HG03280 (cell line): ENCODE results near the gene SDK1.
"Not testable (repeated sequence)": the region's sequence is repeated elsewhere in the genome, so short reads cannot be mapped to it uniquely, and the experiment has no call there.

Experiments used
- ATAC-seq: cut with Tn5 transposase; IDR thresholded peaks from one replicate; pipeline ENCODE4 v1.9.1; 2021; ENCODE audit warnings: mild to moderate bottlenecking, moderate library complexity; ENCODE audit not compliant: unreplicated experiment

SDK1 gene

DNA sequence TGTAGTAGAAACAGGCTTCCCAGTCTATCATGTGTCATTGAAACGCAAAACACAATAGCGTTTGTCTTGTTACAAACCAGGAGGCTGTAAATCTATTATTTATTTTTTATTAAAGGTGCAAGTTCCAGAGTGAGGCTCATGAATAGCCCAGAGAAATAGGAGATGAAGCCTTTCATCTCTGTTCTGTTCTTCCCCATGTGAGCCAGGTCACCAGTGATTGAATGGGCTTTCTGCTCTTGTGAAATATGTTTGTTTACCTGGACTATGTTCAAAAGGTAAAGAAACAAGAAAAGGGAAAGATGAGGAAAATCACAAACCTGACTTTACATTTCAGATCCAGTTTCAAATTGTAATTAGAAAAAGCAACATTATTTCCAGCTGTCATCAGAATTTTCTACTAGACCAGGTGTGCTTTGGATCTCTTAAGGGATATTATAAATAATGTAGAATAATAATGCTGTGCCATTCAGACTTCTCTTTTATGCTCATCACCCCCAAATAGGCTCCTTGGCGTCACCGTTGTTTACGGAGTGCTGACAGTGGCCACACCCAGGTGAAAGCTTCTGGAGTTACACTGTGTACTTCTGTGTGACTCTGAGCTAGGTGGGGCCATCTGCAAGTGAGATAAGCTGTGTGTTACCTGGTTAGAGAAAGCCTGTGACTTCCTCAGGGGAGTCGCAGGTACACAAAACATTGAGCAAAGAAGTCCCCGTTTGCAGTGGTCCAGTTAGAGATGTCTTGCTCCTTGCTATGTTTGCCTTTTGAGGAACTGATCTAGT, 274.9 kb downstream of the SDK1 start:
- no peak for ATAC-seq

DNA sequence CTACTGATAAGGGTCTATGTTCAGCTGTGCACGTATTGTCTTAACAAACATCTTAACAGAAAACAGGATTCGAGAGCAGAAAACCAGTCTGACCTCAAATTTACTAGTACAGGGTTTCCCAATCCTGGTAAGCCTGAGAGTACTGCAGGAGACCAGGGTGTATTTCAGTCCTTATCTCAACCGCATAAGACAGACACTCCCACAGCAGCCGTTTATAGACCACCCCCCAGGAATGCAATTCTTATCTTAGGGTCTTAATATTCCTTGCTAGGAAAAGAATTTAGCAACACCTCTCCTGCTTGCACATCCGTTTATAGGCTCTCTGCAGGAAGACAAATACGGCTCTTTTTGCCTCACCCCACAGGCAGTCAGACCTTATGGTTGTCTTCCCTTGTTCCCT, 277.3 kb downstream of the SDK1 start:
- ATAC-seq = no peak

DNA sequence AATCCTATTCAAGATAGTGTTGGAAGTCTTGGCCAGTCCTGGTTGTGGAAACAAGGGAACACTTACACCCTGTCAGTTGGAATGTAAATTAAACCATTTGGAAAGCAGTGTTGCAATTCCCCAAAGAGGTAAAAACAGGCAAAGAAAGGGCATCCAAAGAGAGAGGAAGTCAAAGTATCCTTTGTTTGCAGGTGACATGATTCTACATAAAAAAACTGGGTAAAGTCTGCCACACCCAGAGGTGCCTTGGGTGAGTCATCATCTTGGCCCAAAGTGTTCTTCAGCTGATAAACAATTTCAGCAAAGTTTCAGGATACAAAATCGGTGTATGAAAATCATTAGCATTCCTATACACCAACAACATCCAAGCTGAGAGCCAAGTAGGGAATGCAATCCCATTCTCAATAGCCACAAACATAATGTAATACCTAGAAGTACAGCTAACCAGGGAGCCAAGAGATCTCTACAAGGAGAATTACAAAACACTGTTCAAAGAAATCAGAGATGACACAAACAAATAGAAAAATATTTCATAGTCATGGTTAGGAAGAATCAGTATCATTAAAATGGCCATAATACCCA, 278.7 kb downstream of the SDK1 start:
- no peak for ATAC-seq

DNA sequence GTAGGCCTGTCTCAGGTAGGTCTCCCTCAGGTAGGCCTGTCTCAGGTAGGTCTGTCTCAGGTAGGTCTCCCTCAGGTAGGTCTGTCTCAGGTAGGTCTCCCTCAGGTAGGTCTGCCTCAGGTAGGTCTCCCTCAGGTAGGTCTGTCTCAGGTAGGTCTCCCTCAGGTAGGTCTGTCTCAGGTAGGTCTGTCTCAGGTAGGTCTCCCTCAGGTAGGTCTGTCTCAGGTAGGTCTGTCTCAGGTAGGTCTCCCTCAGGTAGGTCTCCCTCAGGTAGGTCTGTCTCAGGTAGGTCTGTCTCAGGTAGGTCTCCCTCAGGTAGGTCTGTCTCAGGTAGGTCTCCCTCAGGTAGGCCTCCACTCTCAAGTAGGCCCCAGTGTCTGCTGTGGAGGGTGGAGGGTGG, 281.1 kb downstream of the SDK1 start:
- not testable (repeated sequence) for ATAC-seq

DNA sequence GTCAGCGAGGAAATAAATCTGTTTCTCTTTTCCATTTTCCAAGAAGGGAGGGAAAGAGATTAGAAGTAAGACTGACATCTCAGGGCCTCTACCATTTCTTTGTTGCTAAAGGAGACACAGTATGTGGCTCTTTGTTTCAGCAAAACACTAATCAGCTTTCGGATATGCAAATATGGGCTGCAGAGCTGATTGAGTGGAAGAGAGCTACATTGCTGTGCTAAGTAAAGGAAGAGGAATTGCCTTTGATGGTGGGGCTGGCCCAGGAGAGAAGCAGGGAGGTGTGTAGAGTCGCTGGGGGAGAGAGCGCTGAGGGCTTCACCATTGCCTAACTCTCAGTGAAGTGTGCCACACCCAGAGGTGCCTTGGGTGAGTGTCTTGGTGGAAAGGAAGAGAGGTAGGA, 284.8 kb downstream of the SDK1 start:
- ATAC-seq = no peak

DNA sequence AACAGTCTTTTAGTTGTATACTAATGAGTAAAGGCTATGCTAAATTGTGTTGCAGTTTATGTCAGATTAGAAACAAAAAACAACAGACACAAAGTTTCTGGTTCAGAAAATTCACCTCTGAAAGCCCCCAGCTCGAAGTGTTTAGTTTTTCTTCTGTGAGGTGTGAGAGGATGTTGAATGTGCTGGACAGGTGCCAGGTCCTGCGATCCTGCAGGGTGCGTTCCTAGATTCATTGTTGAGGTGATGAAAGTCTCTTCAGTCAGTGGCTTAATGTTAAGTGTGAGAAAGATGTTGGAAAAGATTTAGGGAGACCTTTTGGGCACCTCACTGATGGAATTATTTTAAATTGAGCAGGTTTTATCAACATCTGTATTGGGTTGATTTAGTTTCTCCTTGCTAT, 287.3 kb downstream of the SDK1 start:
- ATAC-seq = no peak

DNA sequence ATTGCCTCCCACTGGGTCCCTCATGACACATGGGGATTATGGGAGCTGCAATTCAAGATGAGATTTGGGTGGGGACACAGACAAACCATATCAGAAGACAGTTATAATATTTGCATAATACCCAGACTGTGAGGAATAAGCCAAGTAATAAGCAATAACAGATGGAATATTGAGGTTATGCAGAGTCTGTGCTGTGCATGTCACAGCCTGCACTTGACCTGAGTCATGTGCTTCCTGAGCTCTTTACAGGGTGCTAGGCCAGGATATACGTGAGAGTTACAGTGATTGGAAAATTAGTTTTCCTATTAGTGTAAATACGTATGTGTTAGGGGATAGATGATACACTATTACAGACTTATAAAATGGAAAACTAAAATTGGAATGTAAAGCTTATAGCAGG, 288.7 kb downstream of the SDK1 start:
- ATAC-seq = no peak

DNA sequence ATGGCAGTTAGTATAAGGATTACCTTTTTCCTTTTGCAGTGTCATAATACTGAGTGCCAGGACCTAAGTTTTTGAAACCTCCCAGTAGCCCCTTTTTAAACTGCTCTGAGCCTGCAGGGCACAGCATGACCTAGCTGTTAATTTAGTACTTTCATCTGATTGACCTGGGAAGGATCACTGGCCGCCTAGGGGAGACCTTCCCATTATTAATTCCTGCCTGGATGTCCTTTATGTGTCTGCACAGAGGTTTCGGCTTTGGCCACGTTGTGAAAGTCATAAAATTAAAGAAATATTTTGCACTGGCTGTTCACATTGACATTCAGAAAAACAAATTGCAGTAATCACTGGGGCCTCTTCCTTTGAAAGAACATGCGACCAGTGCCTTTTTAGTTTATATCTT, 290.2 kb downstream of the SDK1 start:
- no peak for ATAC-seq

DNA sequence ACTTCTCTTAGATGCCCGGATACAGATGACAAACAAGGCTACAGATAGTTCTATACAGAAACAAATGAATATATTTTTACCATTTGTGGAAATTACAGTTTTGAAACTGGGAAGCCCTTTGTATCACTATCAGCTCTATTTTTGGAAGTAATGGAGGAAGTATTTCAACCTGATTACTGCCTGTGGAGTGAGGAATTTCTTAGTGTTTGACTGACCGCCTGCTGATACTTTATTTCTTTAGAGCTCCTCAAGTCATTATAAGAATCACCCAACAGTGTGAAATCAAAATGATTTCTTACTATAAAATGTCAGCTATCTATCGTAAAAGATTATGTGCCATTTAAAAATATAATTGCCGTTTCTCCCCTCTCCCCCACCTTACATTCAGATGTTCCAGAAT, 290.9 kb downstream of the SDK1 start:
- ATAC-seq = no peak

DNA sequence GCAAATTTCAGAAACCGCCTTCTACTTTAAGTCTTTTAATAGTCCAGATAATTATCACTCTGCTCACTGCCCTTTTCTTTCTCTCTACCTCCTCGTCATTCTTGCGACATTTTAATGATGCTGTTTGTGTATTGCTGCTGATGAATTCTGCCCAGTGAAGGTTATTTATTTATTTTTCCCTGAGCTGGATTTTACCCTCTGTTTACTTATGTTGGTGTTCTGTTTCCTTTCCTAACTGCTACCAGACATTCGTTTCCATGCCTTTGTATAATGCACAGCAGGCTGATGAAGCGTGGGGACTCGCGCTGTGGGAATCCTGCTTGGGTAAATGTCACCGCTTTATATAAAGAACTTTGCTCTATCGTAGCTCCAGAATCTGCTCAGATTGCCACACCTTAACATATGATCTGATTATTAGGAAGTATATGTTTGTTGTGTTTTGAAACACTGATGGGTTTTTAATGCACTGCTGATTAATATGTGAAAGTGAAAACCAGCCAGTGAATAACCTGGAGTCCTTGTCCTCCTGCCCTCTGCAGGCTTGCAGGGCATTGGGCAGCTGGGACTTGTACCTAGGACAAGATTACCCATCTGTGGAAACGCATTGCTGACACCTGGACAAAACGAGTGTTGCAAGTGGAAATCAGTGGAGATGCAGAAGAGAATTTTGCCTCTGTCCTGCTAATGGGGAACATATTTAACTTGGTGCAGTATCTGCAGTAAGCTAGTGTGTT, 291.5 kb downstream of the SDK1 start:
- no peak for ATAC-seq

DNA sequence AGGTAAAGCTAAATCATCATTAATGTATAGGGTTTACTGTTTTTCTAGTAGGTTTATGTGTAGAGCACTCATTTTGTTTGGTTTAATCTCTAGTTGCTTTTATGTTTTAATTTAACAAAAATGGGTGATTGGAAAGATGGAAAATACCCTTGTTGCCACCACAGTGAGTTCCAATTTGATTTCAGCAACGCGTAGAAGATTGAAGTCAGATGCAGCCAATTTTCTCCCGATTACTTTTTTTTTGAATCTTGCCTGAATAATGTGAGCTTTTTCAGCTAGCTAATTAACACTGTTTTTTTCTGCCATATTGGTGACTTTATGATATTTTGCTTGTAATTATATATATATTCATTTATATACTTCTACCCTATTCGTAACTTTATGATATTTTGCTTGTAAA, 293.8 kb downstream of the SDK1 start:
- no peak for ATAC-seq

DNA sequence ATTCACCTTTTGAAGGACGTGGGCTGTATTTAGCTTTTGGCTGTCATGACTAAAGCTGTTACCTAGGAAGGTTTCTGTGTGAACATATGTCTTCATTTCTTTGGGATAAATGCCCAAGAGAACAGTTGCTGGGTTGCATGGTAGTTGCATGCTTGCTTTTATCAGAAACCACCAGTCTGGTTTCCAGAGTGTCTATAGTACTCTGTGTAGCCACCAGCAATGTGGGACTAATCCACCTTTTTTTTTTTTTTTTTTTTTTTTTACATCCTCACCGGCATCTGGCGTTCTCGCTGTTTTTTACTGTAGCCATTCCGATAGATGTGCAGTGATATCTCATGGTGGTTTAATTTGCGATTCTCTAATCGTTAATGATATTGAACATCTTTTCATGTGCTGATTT, 297.8 kb downstream of the SDK1 start:
- ATAC-seq = no peak

DNA sequence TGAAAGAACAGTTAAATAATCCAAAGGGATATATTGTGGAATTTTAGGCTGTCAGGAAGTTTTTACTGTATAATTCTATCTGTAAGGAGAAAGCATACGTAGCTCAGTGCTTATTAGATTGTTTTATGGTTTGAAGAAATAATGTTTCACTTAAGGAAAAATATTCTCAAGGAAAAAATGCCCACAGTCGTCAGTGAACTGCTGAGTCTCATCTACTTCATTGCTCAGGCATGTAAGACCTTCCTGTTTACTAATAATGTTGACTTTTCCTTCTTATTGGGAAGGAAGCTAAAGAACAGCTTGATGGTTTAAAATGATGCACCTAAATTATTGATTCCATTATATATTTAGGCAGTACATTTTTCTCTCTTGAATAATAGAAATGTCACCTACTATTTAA, 304.2 kb downstream of the SDK1 start:
- no peak for ATAC-seq

DNA sequence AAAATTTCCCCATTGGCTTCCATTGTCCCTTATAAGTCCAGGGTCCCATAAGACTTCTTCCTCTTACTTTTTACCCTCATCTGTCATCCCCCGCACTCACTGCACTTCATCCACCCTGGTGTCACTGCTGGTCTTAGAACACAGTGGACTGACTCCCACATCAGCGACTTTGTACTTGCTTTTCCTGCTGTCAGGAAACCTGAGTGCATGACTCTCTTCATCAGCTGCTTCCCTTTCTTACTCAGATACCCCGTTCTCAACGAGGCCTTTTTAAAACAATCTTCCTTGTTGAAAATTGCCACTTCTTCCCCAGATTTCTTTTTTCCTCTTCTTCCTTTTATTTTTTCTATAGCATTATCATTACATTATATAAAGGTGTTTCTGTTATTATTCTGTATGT, 305.4 kb downstream of the SDK1 start:
- no peak for ATAC-seq

DNA sequence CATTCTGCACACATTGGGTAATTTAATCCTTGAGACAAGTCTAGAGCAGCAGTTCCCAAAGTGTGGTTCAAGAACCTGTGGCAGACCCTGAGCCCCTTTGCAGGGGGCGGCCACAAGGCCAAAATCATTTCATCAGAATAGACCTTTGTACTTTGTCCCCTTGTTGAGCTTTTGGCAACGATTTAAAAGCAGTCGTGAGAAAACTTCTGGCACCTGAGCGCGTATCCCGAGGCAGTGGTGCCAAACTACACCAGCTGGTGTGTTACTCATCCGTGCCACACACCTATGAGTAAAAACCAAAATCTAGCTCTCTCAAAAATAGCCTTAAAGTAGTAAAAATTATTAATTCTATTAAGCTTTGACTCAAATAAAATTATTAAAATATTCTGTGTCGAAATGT, 306.8 kb downstream of the SDK1 start:
- ATAC-seq = no peak

DNA sequence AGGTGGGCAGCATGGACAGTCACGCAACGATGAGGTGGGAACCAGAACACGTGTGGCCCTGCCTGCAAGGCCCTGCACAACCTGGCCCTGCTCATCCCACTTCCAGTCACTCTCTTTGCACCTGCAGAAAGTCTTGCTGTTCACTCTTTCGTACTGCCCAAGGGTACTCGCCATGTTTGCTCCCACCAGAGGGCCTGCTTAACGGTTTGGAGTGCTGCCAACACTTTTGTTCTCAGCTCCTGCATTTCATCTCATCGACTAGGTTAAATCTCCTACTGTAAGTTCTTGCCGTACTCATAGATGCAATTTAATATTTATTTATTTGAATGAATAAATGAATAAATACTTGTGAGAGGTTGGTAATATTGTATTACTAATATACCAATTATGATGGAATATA, 315.3 kb downstream of the SDK1 start:
- ATAC-seq = no peak

DNA sequence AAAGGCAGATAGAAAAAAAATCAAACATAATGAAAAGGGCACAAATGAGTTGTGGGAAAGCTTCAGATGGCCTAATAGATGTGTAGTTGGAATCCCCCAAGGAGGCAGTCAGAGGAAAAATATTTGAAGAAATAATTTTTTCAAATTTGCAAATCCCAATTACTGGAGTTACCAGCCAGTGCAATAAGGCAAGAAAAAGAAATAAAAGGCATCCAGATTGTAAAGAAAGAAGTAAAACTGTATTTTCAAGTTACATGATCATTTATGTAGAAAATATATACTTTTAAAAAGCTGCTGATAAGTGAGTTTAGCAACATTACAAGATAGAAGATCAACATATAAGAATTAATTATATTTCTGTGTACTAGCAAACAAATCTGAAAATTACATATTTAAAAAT, 329.0 kb downstream of the SDK1 start:
- no peak for ATAC-seq

DNA sequence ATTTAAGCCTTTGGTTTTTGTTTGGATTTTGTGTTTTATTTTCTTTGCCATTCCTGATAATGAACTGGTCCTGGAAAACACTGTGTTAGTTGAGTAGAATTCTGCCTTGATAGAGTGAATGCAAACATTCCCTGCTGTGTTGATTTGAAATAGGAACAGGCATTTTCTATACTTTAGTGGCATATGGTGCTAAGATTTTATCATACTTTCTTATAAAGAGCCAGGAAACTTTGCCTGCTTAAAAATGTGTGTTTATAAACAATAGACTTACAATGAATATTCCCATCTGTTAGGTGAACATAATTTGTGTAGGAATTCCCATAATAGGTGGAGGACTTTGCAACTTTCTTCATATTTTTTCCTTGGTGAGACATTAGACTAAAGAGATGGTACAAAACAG, 333.3 kb downstream of the SDK1 start:
- no peak for ATAC-seq

DNA sequence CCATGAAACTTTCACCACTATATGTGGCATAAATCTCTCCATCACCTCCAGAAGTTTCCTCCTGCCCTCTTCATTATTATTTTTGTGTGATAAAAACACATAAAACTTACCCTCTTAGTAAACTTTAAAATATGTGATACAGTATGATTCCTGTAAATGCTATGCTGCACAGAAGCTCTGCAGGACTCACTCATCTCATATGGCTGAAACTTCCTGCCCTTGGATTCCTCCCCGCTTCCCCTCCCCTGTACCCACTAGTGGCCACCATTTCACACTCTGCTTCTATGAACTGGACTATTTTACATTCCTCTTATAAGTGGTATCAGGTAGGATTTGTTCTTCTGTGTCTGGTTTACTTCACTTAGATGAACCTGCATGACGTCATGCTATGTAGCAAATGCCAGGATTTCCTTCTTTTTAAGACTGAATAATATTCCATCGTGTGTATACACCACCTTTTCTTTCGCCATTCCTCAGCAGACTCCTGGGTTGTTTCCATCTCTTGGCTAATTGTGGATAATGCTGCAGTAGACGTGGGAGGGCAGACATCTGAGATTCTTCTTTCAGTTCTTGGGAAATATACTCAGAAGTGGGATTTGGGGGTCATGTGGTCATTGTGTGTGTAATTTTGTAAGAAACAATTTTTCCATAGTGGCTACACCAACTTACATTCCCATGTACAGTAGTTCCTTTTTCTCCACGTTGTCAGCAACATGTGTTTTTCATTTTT, 335.2 kb downstream of the SDK1 start:
- ATAC-seq = no peak

DNA sequence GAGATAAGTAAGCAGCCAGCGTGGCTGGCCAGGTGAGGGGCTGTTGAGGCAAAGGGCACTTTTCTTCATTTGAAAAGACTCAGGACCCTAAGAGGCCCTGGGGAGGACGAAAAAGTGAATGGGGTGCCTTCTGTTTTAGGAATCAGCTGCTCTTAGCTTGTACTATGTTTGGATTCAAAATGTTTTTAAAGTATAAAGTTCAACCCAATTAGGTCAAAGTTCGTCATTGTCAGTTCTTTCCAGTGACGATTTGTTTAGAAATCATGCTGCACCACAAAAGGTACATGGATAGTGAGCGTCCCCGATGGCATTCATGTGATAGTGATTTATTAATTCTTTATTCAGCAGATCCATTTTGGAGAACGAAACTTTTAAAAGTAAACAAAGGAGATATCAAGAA, 338.2 kb downstream of the SDK1 start:
- no peak for ATAC-seq

DNA sequence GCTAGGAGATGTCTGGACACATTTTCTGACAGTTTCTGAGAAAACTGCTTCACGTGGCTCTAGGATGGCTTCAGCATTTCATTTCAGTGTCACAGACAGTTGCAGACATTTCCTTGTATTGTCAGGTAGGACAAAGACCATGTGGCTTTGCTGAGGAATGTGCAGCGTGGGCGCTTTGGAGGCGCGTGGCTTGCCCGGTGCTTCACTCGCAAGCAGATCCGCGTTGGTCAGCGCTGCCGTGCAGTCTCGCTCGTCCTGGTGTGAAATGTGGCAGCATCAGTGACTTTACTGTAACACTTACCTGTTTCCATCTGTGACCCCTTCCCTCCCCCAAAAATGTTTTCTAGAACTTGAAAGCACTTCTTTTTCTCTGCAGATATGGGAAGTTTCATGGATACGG, 340.5 kb downstream of the SDK1 start:
- no peak for ATAC-seq

DNA sequence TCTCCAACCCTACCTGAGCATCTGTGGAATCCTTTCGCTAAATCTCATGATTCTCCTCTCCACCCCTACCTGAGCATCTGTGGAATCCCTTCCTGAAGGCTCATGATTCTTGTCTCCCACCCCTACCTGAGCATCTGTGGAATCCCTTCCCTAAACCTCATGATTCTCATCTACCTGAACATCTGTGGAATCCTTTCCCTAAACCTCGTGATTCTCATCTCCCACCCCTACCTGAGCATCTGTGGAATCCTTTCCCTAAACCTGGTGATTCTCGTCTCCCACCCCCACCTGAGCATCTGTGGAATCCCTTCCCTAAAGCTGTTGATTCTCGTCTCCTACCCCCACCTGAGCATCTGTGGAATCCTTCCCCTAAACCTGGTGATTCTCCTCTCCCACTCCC, 342.0 kb downstream of the SDK1 start:
- no peak for ATAC-seq
